Measurements from ENCODE around the gene EPGN. TPM values are rescaled to one million over a fixed set of nuclear protein-coding genes. Genes with fewer than 3 reads are reported as not detected.
A peak's percentile ranks its signal among the peaks of the same experiment; 100 is the strongest.

The EPGN gene
- total RNA-seq, 1 donor from 2014 or later, result 6.9 TPM

GRCh38 chr4:74283614-74284013 lies 24.7 kb upstream of the EPGN start:
- H3K27me3 ChIP-seq, result no peaks in the 10 kb centered on the region
- no peak for TF ChIP-seq CTCF (IDR thresholded peaks at IDR 0.05)
- TF ChIP-seq POLR2AphosphoS5 (IDR thresholded peaks at IDR 0.05; ENCODE audit: insufficient read depth in 1 of 2, low read depth in 1 of 2), result peak in 1 of 2 donors; percentile 64
- DNase-seq (ENCODE audit: extremely low spot score in 2 of 2), result no peak
- H3K4me1 ChIP-seq, result no peaks in the 10 kb centered on the region
- H3K36me3 ChIP-seq, result no peaks in the 10 kb centered on the region
- intact Hi-C loops (cut with DNase I), result no loop called here
- no peaks in the 10 kb centered on the region for H3K9me3 ChIP-seq
- no peak overlapping the region for H3K27ac ChIP-seq
- H3K4me3 ChIP-seq, result no peak overlapping the region

DNA sequence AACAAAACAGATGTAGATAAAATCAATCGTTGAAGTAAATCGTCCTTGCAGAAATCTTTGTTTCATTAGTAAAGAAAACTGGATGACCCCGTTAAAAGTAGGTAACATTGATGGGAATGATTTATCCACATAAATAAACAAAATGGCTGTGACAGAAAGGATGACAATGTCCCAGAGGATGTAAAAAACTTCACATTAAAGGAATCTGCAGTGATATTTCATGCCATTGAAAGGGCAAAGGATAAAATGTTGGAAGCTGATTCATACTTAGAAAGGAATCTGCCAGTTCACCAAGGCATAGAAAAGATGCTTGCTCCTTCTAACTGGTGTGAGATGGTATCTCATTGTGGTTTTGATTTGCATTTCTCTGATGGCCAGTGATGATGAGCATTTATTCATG lies 24.2 kb upstream of the EPGN start:
- TF ChIP-seq CTCF (IDR thresholded peaks at IDR 0.05) (no peak), POLR2AphosphoS5 (IDR thresholded peaks at IDR 0.05; ENCODE audit: insufficient read depth in 1 of 2, low read depth in 1 of 2) (no peak), POLR2A (IDR thresholded peaks at IDR 0.05) (no peak)
- Histone ChIP-seq H3K4me1 (no peaks in the 10 kb centered on the region), H3K4me3 (no peak overlapping the region), H3K36me3 (no peaks in the 10 kb centered on the region), H3K9me3 (no peaks in the 10 kb centered on the region), H3K27me3 (no peaks in the 10 kb centered on the region), H3K27ac (no peak overlapping the region)
- intact Hi-C loops (cut with DNase I), result no loop called here
- no peak for DNase-seq (ENCODE audit: extremely low spot score in 2 of 2)

GRCh38 chr4:74287164-74287563 lies 21.1 kb upstream of the EPGN start:
- intact Hi-C loops (cut with DNase I), result no loop called here
- DNase-seq (ENCODE audit: extremely low spot score in 2 of 2), result no peak
- TF ChIP-seq CTCF (IDR thresholded peaks at IDR 0.05) (no peak), POLR2A (IDR thresholded peaks at IDR 0.05) (no peak), POLR2AphosphoS5 (IDR thresholded peaks at IDR 0.05; ENCODE audit: insufficient read depth in 1 of 2, low read depth in 1 of 2) (no peak)
- Histone ChIP-seq H3K4me3 (no peak overlapping the region), H3K36me3 (no peaks in the 10 kb centered on the region), H3K27me3 (no peaks in the 10 kb centered on the region), H3K4me1 (no peaks in the 10 kb centered on the region), H3K27ac (no peak overlapping the region), H3K9me3 (no peaks in the 10 kb centered on the region)

DNA sequence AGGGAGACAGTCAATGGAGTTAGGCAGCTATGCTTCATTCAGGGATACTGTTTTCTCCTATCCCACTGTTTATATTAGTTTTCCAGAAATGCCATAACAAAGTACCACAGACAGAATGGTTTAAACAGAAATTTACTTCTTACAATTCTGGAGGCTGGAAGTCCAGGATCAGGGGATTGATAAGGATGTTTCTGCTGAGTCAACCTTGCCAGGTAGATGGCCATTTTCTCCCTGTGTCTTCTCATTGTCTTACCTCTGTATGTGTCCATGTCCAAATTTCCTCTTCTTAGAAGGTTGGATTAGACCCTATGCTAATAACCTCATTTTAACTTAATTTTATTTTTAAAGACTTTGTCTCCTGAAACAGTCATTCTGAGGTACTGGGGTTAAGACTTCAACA lies 20.5 kb upstream of the EPGN start:
- TF ChIP-seq CTCF (IDR thresholded peaks at IDR 0.05), result no peak
- no peak overlapping the region for H3K27ac ChIP-seq
- H3K27me3 ChIP-seq, result no peaks in the 10 kb centered on the region
- DNase-seq (ENCODE audit: extremely low spot score in 2 of 2), result no peak
- H3K9me3 ChIP-seq, result no peaks in the 10 kb centered on the region
- no peak overlapping the region for H3K4me3 ChIP-seq
- H3K36me3 ChIP-seq, result no peaks in the 10 kb centered on the region
- no peaks in the 10 kb centered on the region for H3K4me1 ChIP-seq
- intact Hi-C loops (cut with DNase I), result no loop called here

GRCh38 chr4:74291471-74291870 lies 16.8 kb upstream of the EPGN start:
- Histone ChIP-seq H3K27me3 (no peaks in the 10 kb centered on the region), H3K4me3 (no peak overlapping the region), H3K27ac (no peak overlapping the region), H3K4me1 (no peaks in the 10 kb centered on the region), H3K36me3 (no peaks in the 10 kb centered on the region), H3K9me3 (no peaks in the 10 kb centered on the region)
- no peak for DNase-seq (ENCODE audit: extremely low spot score in 2 of 2)
- TF ChIP-seq POLR2A (IDR thresholded peaks at IDR 0.05) (no peak), CTCF (IDR thresholded peaks at IDR 0.05) (no peak), POLR2AphosphoS5 (IDR thresholded peaks at IDR 0.05; ENCODE audit: insufficient read depth in 1 of 2, low read depth in 1 of 2) (no peak)
- intact Hi-C loops (cut with DNase I), result no loop called here

Data from vagina (tissue), 2 donors.